ENCODE data around the gene TMEFF2. TPM values are rescaled to one million over a fixed set of nuclear protein-coding genes. Genes with fewer than 3 reads are reported as not detected.
A peak's percentile ranks its signal among the peaks of the same experiment; 100 is the strongest.

TMEFF2 gene
- polyA plus RNA-seq, 1 of the 3 experiments (the other 2 are of a cell fraction): 5.4 TPM

DNA sequence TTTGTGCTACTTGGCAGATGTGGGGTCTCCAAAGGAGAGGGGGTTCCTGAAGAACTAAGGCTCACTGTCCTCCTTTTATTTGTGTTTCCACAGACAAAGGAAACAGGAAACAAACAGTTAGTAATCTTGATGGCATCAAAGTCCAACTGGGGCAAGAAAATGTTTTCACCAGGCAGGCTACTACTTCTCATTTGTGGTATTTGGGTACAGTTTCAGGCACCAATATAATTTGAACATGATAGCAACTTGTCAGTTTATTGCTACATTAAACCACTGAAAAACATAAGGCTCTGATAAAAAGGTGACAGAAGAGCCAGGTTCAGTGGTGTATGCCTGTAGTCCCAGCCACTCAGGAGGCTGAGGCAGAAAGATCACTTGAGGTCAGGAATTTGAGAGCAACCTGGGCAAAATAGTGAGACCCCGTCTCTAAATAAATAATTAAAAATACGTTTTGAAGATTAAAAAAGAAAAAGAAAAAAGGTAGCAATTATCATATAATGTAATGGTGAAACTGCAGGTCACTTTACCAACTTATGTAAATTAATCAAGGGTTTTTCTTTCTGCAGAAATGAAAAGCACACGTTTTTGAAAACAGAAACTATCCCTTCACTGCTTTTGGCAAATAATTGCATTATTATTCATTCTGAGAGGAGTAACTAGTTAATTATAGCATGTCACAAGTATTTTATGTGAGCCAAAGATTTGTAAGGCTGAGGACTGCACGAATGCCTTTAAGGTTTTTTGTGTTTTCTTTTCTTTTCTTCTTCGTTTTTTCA, 190.4 kb downstream of the TMEFF2 start:
- Histone ChIP-seq H2AFZ (ENCODE audit: low read depth) (0 out of 2 replicates have a peak overlapping the region, but pooled peaks have one; percentile 16), H3K9me2 (no peaks in the 10 kb centered on the region), H3K4me1 (ENCODE audit: control insufficient read depth in 1 of 2, insufficient read depth in 2 of 2, low read depth in 1 of 2, low read length in 1 of 2) (no peaks in the 10 kb centered on the region), H3K79me2 (ENCODE audit: insufficient read depth) (no peaks in the 10 kb centered on the region), H3K27ac (ENCODE audit: low read depth in 2 of 2, low read length in 1 of 2) (no peak overlapping the region), H3K4me2 (no peak overlapping the region), H3K4me3 (ENCODE audit: low read depth in 2 of 2, low read length in 1 of 2) (no peak overlapping the region), H3K36me3 (replicated peaks in 1 of 2; ENCODE audit: control insufficient read depth in 1 of 2, insufficient read depth in 2 of 2, low read length in 1 of 2) (no peaks in the 10 kb centered on the region), H4K20me1 (ENCODE audit: insufficient read depth) (no peaks in the 10 kb centered on the region), H3F3A (replicated peaks; ENCODE audit: insufficient read depth) (no peaks in the 10 kb centered on the region), H3K9me3 (no peaks in the 10 kb centered on the region), H3K9ac (no peak overlapping the region), H3K27me3 (ENCODE audit: insufficient read depth) (no peaks in the 10 kb centered on the region)
- POLR2A ChIA-PET: no interaction called here
- CTCF ChIA-PET: no interaction called here
- TF ChIP-seq YY1 (IDR thresholded peaks at IDR 0.05; ENCODE audit: low read depth) (no peak), TAF1 (IDR thresholded peaks at IDR 0.05; ENCODE audit: borderline replicate concordance, low read depth, low read length) (no peak), FOXJ3 (CRISPR knock-in tag; IDR thresholded peaks at IDR 0.05) (no peak), JUND (IDR thresholded peaks at IDR 0.05) (no peak), RAD21 (IDR thresholded peaks at IDR 0.05; ENCODE audit: low read length) (no peak), GABPA (IDR thresholded peaks at IDR 0.05; ENCODE audit: low read depth) (no peak), ELF1 (IDR thresholded peaks at IDR 0.05) (no peak), NFIC (IDR thresholded peaks at IDR 0.05; ENCODE audit: borderline replicate concordance) (no peak), POLR2AphosphoS5 (IDR thresholded peaks at IDR 0.05; ENCODE audit: low read depth, low read length) (no peak), TEAD4 (IDR thresholded peaks at IDR 0.05; ENCODE audit: borderline replicate concordance, insufficient read depth) (no peak), RXRA (IDR thresholded peaks at IDR 0.05; ENCODE audit: borderline replicate concordance, low read depth) (no peak), SMC3 (IDR thresholded peaks at IDR 0.05; ENCODE audit: low read depth, low read length) (no peak), GATA2 (CRISPR knock-in tag; IDR thresholded peaks at IDR 0.05) (no peak)
- TF ChIP-seq, protein P1, sequence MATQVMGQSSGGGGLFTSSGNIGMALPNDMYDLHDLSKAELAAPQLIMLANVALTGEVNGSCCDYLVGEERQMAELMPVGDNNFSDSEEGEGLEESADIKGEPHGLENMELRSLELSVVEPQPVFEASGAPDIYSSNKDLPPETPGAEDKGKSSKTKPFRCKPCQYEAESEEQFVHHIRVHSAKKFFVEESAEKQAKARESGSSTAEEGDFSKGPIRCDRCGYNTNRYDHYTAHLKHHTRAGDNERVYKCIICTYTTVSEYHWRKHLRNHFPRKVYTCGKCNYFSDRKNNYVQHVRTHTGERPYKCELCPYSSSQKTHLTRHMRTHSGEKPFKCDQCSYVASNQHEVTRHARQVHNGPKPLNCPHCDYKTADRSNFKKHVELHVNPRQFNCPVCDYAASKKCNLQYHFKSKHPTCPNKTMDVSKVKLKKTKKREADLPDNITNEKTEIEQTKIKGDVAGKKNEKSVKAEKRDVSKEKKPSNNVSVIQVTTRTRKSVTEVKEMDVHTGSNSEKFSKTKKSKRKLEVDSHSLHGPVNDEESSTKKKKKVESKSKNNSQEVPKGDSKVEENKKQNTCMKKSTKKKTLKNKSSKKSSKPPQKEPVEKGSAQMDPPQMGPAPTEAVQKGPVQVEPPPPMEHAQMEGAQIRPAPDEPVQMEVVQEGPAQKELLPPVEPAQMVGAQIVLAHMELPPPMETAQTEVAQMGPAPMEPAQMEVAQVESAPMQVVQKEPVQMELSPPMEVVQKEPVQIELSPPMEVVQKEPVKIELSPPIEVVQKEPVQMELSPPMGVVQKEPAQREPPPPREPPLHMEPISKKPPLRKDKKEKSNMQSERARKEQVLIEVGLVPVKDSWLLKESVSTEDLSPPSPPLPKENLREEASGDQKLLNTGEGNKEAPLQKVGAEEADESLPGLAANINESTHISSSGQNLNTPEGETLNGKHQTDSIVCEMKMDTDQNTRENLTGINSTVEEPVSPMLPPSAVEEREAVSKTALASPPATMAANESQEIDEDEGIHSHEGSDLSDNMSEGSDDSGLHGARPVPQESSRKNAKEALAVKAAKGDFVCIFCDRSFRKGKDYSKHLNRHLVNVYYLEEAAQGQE (IDR thresholded peaks at IDR 0.05; ENCODE audit: low read depth, low read length): no peak
- TF ChIP-seq, protein P2, sequence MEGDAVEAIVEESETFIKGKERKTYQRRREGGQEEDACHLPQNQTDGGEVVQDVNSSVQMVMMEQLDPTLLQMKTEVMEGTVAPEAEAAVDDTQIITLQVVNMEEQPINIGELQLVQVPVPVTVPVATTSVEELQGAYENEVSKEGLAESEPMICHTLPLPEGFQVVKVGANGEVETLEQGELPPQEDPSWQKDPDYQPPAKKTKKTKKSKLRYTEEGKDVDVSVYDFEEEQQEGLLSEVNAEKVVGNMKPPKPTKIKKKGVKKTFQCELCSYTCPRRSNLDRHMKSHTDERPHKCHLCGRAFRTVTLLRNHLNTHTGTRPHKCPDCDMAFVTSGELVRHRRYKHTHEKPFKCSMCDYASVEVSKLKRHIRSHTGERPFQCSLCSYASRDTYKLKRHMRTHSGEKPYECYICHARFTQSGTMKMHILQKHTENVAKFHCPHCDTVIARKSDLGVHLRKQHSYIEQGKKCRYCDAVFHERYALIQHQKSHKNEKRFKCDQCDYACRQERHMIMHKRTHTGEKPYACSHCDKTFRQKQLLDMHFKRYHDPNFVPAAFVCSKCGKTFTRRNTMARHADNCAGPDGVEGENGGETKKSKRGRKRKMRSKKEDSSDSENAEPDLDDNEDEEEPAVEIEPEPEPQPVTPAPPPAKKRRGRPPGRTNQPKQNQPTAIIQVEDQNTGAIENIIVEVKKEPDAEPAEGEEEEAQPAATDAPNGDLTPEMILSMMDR (IDR thresholded peaks at IDR 0.05): no peak
- TF ChIP-seq, protein P3, sequence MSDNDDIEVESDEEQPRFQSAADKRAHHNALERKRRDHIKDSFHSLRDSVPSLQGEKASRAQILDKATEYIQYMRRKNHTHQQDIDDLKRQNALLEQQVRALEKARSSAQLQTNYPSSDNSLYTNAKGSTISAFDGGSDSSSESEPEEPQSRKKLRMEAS (IDR thresholded peaks at IDR 0.05; ENCODE audit: low read depth): no peak
- TF ChIP-seq, protein P4, sequence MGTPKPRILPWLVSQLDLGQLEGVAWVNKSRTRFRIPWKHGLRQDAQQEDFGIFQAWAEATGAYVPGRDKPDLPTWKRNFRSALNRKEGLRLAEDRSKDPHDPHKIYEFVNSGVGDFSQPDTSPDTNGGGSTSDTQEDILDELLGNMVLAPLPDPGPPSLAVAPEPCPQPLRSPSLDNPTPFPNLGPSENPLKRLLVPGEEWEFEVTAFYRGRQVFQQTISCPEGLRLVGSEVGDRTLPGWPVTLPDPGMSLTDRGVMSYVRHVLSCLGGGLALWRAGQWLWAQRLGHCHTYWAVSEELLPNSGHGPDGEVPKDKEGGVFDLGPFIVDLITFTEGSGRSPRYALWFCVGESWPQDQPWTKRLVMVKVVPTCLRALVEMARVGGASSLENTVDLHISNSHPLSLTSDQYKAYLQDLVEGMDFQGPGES (IDR thresholded peaks at IDR 0.05; ENCODE audit: low read depth, low read length): no peak
- DNase-seq: no peak
- WGBS (ENCODE audit: low lambda C conversion rate): 67% methylated on average over 5 of the region's 5 CpGs
